Brain microvascular endothelial cell (primary cell): ENCODE measurements around the gene SELENOT.

Source experiments
- DNase-seq: peaks from one replicate; pipeline ENCODE4 v3.0.0-alpha.2; 2020
- H3K27ac ChIP-seq: fragments of 250-450 bp; sonication (Bioruptor Pico); 2 replicates; pipeline ENCODE4 v1.5.1; 2020; ENCODE audit warnings: mild to moderate bottlenecking, moderate library complexity
- H3K27me3 ChIP-seq: fragments of 250-450 bp; sonication (Bioruptor Pico); replicated peaks from 2 replicates; pipeline ENCODE4 v1.5.1; 2020; ENCODE audit warnings: mild to moderate bottlenecking
- H3K36me3 ChIP-seq: fragments of 250-450 bp; sonication (Bioruptor Pico); replicated peaks from 2 replicates; pipeline ENCODE4 v1.5.1; 2020; ENCODE audit warnings: mild to moderate bottlenecking
- H3K4me3 ChIP-seq: 2 replicates; pipeline ENCODE4 v1.5.1; 2011; ENCODE audit warnings: low read depth, mild to moderate bottlenecking, control low read depth, low read length, moderate library complexity
- in situ Hi-C: cut with HindIII; loops from 2 replicates; pipeline ENCODE4 v1.10.0; 2017; ENCODE audit warnings: low sequenced_read_pairs, low pct_ligation_motif_present
- TF ChIP-seq, protein P1 (sequence below): IDR thresholded peaks from 2 replicates; pipeline ENCODE4 v1.5.1; 2011; ENCODE audit warnings: low read depth, mild to moderate bottlenecking, moderate library complexity, low read length, control low read depth, inconsistent platforms; ENCODE audit errors: missing control alignments

SELENOT gene

GRCh38 chr3:150567328-150567727, 35.8 kb upstream of the SELENOT start:
- H3K36me3 ChIP-seq = peaks cover 39% of the 10 kb centered on the region
- H3K27ac ChIP-seq = no peak overlapping the region
- H3K4me3 ChIP-seq = no peak overlapping the region
- in situ Hi-C loops = no loop called here
- no peaks in the 10 kb centered on the region for H3K27me3 ChIP-seq
- TF ChIP-seq, protein P1, sequence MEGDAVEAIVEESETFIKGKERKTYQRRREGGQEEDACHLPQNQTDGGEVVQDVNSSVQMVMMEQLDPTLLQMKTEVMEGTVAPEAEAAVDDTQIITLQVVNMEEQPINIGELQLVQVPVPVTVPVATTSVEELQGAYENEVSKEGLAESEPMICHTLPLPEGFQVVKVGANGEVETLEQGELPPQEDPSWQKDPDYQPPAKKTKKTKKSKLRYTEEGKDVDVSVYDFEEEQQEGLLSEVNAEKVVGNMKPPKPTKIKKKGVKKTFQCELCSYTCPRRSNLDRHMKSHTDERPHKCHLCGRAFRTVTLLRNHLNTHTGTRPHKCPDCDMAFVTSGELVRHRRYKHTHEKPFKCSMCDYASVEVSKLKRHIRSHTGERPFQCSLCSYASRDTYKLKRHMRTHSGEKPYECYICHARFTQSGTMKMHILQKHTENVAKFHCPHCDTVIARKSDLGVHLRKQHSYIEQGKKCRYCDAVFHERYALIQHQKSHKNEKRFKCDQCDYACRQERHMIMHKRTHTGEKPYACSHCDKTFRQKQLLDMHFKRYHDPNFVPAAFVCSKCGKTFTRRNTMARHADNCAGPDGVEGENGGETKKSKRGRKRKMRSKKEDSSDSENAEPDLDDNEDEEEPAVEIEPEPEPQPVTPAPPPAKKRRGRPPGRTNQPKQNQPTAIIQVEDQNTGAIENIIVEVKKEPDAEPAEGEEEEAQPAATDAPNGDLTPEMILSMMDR = no peak
- DNase-seq = no peak

DNA sequence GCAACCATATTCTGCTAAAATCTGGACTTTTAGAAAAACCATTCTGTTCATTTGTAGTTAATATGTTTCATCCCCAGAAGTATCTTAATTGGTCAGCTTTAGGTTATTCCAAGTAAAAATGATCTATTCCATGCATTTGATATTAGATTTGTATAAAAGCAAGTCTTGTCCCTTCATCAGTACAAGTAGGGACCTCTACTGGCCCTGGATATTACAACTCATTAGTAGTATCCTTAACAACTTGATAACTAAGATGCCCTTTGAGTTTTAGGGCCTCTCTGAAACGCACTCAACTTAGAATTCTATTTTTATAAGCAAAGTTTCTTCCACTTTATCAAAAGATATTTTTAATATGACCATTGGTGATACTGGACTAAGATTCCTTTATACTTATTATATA, 25.3 kb upstream of the SELENOT start:
- no peak overlapping the region for H3K4me3 ChIP-seq

GRCh38 chr3:150581174-150581573, 21.9 kb upstream of the SELENOT start:
- in situ Hi-C loops = no loop called here
- no peak overlapping the region for H3K4me3 ChIP-seq
- peaks cover 40% of the 10 kb centered on the region for H3K36me3 ChIP-seq

More for the DNA sequence above, 25.3 kb upstream of the SELENOT start:
- Histone ChIP-seq H3K27me3 (no peaks in the 10 kb centered on the region), H3K27ac (no peak overlapping the region), H3K36me3 (peaks cover 29% of the 10 kb centered on the region)
- in situ Hi-C loops = no loop called here
- TF ChIP-seq, protein P1 = no peak
- no peak for DNase-seq

GRCh38 chr3:150582620-150583019, 20.5 kb upstream of the SELENOT start:
- no peak overlapping the region for H3K4me3 ChIP-seq
- in situ Hi-C loops = no loop called here
- no peaks in the 10 kb centered on the region for H3K27me3 ChIP-seq
- DNase-seq = no peak
- TF ChIP-seq, protein P1 = no peak
- H3K36me3 ChIP-seq = peaks cover 32% of the 10 kb centered on the region
- no peak overlapping the region for H3K27ac ChIP-seq

More at GRCh38 chr3:150581174-150581573, 21.9 kb upstream of the SELENOT start:
- TF ChIP-seq, protein P1 = no peak
- DNase-seq = no peak
- Histone ChIP-seq H3K27ac (no peak overlapping the region), H3K27me3 (no peaks in the 10 kb centered on the region)

DNA sequence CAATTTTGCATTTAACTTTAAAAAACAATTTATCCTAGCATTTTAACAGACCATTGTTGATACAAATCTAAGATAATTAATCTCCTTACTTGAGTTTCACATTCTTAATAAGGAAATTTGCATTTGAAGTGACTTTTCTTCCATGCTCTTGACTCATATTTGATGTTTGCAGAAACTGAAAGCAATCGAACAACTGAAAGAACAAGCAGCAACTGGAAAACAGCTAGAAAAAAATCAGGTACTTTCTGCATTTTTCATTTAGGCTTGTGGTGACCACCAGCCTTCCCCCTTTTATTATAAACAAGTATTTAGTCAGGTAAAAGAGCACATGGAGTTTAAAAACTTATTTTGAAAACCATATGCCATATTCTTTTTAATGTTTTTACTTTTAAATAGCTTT, 20.1 kb upstream of the SELENOT start:
- Histone ChIP-seq H3K36me3 (peaks cover 32% of the 10 kb centered on the region), H3K4me3 (no peak overlapping the region), H3K27ac (no peak overlapping the region), H3K27me3 (no peaks in the 10 kb centered on the region)
- TF ChIP-seq, protein P1 = no peak
- DNase-seq = no peak
- in situ Hi-C loops = no loop called here

GRCh38 chr3:150588027-150588830, 14.9 kb upstream of the SELENOT start:
- DNase-seq = no peak
- H3K27ac ChIP-seq = no peak overlapping the region
- no peaks in the 10 kb centered on the region for H3K27me3 ChIP-seq
- TF ChIP-seq, protein P1 = no peak
- H3K36me3 ChIP-seq = peaks cover 17% of the 10 kb centered on the region
- in situ Hi-C loops = no loop called here
- no peak overlapping the region for H3K4me3 ChIP-seq
